ENCODE data around the gene SLC49A3.

GRCh38 chr4:709348-709747, 20.4 kb upstream of the SLC49A3 start:
- TF ChIP-seq CTCF (IDR thresholded peaks at IDR 0.05; ENCODE audit: poor library complexity) (no peak), EZH2 (IDR thresholded peaks at IDR 0.05; ENCODE audit: borderline replicate concordance) (no peak), EZH2phosphoT487 (IDR thresholded peaks at IDR 0.05; ENCODE audit: low read depth, severe bottlenecking, unreplicated experiment) (no peak)
